Measurements from ENCODE around the gene CCL18.
"Not testable (repeated sequence)": the region's sequence is repeated elsewhere in the genome, so short reads cannot be mapped to it uniquely, and the experiment has no call there.

CCL18 gene

GRCh38 chr17:36105781-36106492 is 41.9 kb downstream of the CCL18 start:
- DNase-seq, result no peak

- DNase-seq, result no peak
These were observed 42.4 kb downstream of the CCL18 start for GRCh38 chr17:36106493-36106835.

DNA sequence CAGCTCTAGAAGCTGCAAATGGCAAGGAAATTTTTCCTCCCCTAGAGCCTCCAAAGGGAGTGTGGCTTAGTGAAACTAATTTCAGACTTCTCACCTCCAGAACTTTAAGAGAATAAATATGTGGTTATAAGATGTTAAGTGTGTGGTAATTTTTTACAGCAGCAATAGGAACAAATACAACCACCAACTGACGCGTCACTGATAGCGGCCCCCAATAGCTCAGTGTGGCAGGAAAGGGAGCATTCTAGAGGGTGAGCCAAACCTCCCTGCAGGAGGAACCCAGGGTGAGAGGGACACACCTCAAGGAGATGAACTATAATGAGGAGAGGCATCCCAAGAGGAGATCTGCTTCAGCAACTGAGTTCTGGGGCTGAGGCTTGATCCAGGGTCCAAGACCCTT is 43.6 kb downstream of the CCL18 start:
- DNase-seq, result no peak

- DNase-seq, result not testable (repeated sequence)
These were observed 44.2 kb downstream of the CCL18 start for GRCh38 chr17:36108265-36108664.

DNA sequence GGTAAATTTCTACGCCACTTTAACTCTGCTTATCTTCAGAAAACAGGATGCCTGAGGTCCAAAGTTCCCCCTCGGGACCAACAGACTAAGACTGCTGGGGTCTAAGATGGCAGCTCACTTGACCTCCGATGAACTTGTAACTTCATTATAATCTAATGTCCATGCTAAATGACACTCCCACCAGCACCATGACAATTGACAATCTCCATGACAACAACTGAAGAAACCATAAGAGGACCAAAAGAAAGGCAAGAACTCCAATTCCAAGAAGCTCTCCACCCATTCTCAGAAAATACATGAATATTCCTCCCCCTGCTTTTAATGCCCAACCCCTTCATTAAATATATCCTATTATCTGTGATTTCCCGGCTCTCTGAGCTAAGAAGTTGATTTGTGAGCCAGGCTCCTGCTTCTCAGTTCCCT is 47.0 kb downstream of the CCL18 start:
- no peak for DNase-seq

DNA sequence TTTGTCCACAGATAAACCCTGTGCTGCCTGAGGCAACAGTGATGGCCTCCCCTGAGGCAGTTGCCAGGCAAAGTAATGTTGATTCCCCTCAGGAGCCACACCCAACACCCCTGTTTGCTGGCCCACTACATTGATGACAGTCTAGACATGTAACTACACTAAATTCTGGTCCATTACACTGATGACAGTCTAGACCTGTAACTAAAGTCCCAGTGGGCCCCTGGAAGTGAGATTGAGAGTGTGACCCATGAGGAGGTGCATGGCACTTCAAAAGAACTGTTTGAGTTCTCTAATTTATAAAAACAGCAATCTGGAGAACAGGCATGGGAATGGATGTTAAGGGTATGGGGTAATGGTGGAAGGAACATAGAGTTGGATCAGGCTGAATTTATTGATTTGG is 48.5 kb downstream of the CCL18 start:
- DNase-seq, result no peak

DNA sequence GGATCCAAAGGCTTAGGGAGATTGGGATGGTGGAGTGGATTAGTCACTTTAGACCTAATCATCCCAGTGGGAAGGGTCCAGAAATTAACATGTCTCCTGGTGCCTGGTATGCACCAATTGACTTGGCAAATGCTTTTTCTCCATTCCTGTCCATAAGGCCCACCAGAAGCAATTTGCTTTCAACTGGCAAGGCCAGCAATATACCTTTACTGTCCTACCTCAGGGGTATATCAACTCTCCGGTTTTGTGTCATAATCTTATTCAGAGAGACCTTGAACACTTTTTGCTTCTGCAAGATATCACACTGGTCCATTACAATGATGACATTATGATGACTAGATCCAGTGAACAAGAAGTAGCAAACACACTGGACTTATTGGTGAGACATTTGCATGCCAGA is 49.1 kb downstream of the CCL18 start:
- not testable (repeated sequence) for DNase-seq

GRCh38 chr17:36114971-36115648 is 51.0 kb downstream of the CCL18 start:
- not testable (repeated sequence) for DNase-seq

DNA sequence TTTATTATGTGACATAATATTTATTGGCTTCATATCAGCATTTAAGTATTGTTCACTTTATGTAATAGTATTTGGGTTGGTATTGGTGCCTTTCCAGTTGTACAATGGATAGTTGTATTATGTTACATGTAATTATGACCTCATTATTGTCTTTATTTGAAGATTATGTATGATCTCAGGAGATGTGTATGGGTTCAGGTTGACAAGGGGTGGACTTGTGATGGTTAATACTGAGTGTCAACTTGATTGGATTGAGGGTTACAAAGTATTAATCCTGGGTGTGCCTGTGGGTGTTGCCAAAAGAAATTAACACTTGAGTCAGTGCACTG is 51.5 kb downstream of the CCL18 start:
- DNase-seq, result not testable (repeated sequence)

DNA sequence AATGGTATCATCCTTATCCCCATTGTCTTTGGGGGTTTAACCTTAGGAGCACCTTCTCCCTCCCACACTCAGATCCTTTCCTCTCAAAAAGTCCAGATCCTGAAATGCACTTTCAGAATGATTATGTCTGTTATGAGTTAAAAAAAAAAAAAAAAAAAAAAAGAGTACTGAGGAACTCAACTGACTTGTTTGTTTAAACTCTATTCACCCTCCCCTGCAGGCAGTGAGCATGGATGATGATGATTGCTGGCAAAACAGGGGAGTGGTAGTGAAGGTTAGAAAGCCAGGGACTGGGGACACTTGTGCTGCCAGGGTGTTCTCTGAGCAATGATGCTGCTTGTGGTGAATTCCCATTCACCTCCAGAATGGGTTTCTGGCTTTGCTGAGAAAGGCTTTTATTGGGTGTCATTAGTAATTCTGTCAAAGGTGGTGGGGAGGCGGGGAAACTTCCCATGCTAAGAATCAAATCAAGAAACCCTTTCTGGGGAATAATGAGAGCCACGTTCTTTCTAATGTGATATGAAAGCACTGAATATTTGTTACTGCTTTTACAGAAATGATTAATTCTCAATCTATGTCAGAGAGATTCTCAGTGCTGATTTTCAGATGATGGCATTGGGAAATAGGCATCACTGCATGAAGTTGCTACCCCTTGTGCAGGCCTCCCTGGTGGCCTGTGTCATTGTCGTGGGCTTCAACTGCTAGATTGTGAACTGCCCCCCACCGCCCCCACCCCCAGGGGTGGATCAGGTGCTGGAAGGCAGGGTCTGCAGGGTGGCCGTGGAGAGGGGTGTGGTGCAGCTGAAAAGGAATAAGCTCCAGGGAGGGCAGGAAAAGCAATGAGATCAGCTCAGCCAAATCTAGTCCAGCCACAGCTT is 53.7 kb downstream of the CCL18 start:
- no peak for DNase-seq

- no peak for DNase-seq
These were observed 54.6 kb downstream of the CCL18 start for GRCh38 chr17:36118477-36119353.

- no peak for DNase-seq
These were observed 56.1 kb downstream of the CCL18 start for GRCh38 chr17:36120221-36120620.

- not testable (repeated sequence) for DNase-seq
These were observed 57.0 kb downstream of the CCL18 start for GRCh38 chr17:36121099-36121498.

Measured in activated CD8-positive, alpha-beta memory T cell treated with anti-CD3 and anti-CD28 coated beads, Interleukin-2, amount 50 U/mL, for 48 hours (primary cell).